SK-N-SH treated with all-trans-retinoic acid at 6 μM for 48 hours (cell line): ENCODE results near the gene TRPM6.

Source experiments
- ATAC-seq: fragments of 200-7000 bp; cut with Tn5 transposase; 3 replicates; pipeline ENCODE4 v1.9.1; 2020; ENCODE audit warnings: mild to moderate bottlenecking, moderate library complexity
- ARNTL ChIP-seq: fragments of 450-650 bp; formaldehyde crosslinking; IDR thresholded peaks from 2 replicates; pipeline ENCODE4 v1.5.0; 2020; ENCODE audit warnings: low read depth, mild to moderate bottlenecking, moderate library complexity, borderline replicate concordance
- BACH2 ChIP-seq: fragments of 250-450 bp; sonication (Bioruptor Pico); IDR thresholded peaks from 2 replicates; pipeline ENCODE4 v1.9.0; 2021; ENCODE audit warnings: mild to moderate bottlenecking, borderline replicate concordance
- CSDC2 ChIP-seq: fragments of 250-450 bp; sonication (Bioruptor Pico); IDR thresholded peaks from 2 replicates; pipeline ENCODE4 v1.5.0; 2020; ENCODE audit warnings: mild to moderate bottlenecking, moderate library complexity
- CSRNP3 ChIP-seq: fragments of 250-450 bp; sonication (Bioruptor Pico); IDR thresholded peaks from 2 replicates; pipeline ENCODE4 v1.5.1; 2021; ENCODE audit warnings: mild to moderate bottlenecking, moderate library complexity
- ESRRG ChIP-seq: fragments of 250-450 bp; sonication (Bioruptor Pico); IDR thresholded peaks from 2 replicates; pipeline ENCODE4 v1.6.1; 2021; ENCODE audit warnings: mild to moderate bottlenecking
- GLIS3 ChIP-seq: fragments of 250-450 bp; sonication (Bioruptor Pico); IDR thresholded peaks from 2 replicates; pipeline ENCODE4 v1.5.0; 2020; ENCODE audit warnings: mild to moderate bottlenecking, moderate library complexity
- ISL1 ChIP-seq: fragments of 250-450 bp; sonication (Bioruptor Pico); IDR thresholded peaks from 2 replicates; pipeline ENCODE4 v2.1.2; 2022; ENCODE audit warnings: mild to moderate bottlenecking, moderate library complexity
- OSR1 ChIP-seq: fragments of 250-450 bp; sonication (Bioruptor Pico); IDR thresholded peaks from 2 replicates; pipeline ENCODE4 v1.8.0; 2022; ENCODE audit warnings: moderate library complexity, mild to moderate bottlenecking, inconsistent platforms
- POU6F1 ChIP-seq: fragments of 250-450 bp; sonication (Bioruptor Pico); IDR thresholded peaks from 2 replicates; pipeline ENCODE4 v1.8.0; 2021; ENCODE audit warnings: low read depth, mild to moderate bottlenecking, moderate library complexity, borderline replicate concordance
- PPARA ChIP-seq: fragments of 250-450 bp; sonication (Bioruptor Pico); IDR thresholded peaks from 2 replicates; pipeline ENCODE4 v1.5.0; 2020; ENCODE audit warnings: mild to moderate bottlenecking, borderline replicate concordance
- TCF4 ChIP-seq: fragments of 250-450 bp; sonication (Bioruptor Pico); IDR thresholded peaks from 2 replicates; pipeline ENCODE4 v1.8.0; 2021; ENCODE audit warnings: mild to moderate bottlenecking, moderate library complexity, borderline replicate concordance
- TOX ChIP-seq: fragments of 250-450 bp; sonication (Bioruptor Pico); IDR thresholded peaks from 2 replicates; pipeline ENCODE4 v1.8.0; 2021; ENCODE audit warnings: mild to moderate bottlenecking, moderate library complexity, borderline replicate concordance
- ZC3H10 ChIP-seq: fragments of 250-450 bp; sonication (Bioruptor Pico); IDR thresholded peaks from 2 replicates; pipeline ENCODE4 v1.5.1; 2021; ENCODE audit warnings: mild to moderate bottlenecking, moderate library complexity
- ZFP3 ChIP-seq: fragments of 250-450 bp; sonication (Bioruptor Pico); IDR thresholded peaks from 2 replicates; pipeline ENCODE4 v1.5.0; 2020; ENCODE audit warnings: mild to moderate bottlenecking, moderate library complexity
- ZFP30 ChIP-seq: fragments of 450-650 bp; formaldehyde crosslinking; IDR thresholded peaks from 2 replicates; pipeline ENCODE4 v1.5.0; 2022; ENCODE audit warnings: mild to moderate bottlenecking, moderate library complexity
- ZNF565 ChIP-seq: fragments of 450-650 bp; formaldehyde crosslinking; conservative IDR thresholded peaks from 2 replicates; pipeline ENCODE4 v1.5.0; 2020; ENCODE audit warnings: low read depth, mild to moderate bottlenecking, moderate library complexity
- ZNF70 ChIP-seq: fragments of 450-650 bp; formaldehyde crosslinking; IDR thresholded peaks from 2 replicates; pipeline ENCODE4 v1.5.0; 2020; ENCODE audit warnings: mild to moderate bottlenecking, moderate library complexity
- TF ChIP-seq, protein P1 (sequence below): fragments of 250-450 bp; sonication (Bioruptor Pico); IDR thresholded peaks from 2 replicates; pipeline ENCODE4 v1.5.1; 2020; ENCODE audit warnings: low read depth, mild to moderate bottlenecking, moderate library complexity
- TF ChIP-seq, protein P2 (sequence below): fragments of 250-450 bp; sonication (Bioruptor Pico); IDR thresholded peaks from 2 replicates; pipeline ENCODE4 v1.8.0; 2020; ENCODE audit warnings: mild to moderate bottlenecking, moderate library complexity, borderline replicate concordance
- TF ChIP-seq, protein P3 (sequence below): fragments of 250-450 bp; sonication (Bioruptor Pico); IDR thresholded peaks from 2 replicates; pipeline ENCODE4 v1.5.0; 2020; ENCODE audit warnings: mild to moderate bottlenecking, moderate library complexity

Gene TRPM6

DNA sequence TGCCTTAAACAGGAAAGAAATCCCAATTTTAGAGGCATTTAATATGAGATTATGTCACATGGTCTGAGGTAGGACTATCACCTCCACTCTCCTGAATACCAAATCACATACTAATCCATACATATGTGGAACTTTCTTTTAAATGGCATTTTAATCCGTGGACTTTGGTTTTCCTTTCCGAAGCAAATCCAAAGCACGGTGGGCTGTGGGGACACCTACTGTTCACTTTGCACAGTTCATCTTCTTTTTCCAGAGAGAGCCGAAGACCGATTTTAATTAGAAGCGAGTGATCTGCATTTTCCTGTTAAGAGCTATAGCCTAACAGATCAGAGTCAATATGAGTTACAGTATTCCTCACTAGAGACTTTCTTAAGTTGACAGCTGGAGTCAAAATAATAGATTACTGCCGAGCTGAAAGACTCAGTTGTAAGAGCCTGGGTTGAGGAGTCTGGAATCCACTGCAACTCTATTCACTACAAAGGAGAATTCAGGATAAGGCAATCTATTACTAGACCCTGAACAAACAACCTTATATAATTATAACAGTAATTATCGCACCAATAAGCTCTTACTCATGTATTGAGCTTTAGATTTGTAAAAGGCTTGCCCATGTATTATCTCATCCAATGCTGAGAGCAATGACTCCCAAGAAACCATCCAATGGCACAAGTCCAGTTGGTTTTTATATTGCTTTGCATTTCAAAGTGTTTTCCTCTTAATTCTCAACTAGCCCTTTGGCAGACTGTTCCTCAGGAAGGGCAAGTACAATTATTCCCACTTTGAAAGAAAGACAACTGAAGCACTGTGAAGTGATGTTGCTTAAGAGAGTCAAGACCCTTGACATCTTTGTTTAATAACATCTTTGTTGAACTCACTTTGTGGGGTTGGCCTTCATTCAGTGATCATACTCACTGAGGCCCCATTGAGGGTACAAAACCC, 144.7 kb downstream of the TRPM6 start:
- TF ChIP-seq PPARA, result no peak
- TF ChIP-seq ARNTL (CRISPR knock-in tag), result no peak
- no peak for TF ChIP-seq BACH2 (CRISPR knock-in tag)
- no peak for TF ChIP-seq TOX (CRISPR knock-in tag)
- no peak for TF ChIP-seq ZFP3 (CRISPR knock-in tag)
- TF ChIP-seq ZC3H10 (CRISPR knock-in tag), result no peak
- TF ChIP-seq OSR1, result no peak
- TF ChIP-seq, protein P1, sequence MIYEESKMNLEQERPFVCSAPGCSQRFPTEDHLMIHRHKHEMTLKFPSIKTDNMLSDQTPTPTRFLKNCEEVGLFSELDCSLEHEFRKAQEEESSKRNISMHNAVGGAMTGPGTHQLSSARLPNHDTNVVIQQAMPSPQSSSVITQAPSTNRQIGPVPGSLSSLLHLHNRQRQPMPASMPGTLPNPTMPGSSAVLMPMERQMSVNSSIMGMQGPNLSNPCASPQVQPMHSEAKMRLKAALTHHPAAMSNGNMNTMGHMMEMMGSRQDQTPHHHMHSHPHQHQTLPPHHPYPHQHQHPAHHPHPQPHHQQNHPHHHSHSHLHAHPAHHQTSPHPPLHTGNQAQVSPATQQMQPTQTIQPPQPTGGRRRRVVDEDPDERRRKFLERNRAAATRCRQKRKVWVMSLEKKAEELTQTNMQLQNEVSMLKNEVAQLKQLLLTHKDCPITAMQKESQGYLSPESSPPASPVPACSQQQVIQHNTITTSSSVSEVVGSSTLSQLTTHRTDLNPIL, result no peak
- TF ChIP-seq, protein P2, sequence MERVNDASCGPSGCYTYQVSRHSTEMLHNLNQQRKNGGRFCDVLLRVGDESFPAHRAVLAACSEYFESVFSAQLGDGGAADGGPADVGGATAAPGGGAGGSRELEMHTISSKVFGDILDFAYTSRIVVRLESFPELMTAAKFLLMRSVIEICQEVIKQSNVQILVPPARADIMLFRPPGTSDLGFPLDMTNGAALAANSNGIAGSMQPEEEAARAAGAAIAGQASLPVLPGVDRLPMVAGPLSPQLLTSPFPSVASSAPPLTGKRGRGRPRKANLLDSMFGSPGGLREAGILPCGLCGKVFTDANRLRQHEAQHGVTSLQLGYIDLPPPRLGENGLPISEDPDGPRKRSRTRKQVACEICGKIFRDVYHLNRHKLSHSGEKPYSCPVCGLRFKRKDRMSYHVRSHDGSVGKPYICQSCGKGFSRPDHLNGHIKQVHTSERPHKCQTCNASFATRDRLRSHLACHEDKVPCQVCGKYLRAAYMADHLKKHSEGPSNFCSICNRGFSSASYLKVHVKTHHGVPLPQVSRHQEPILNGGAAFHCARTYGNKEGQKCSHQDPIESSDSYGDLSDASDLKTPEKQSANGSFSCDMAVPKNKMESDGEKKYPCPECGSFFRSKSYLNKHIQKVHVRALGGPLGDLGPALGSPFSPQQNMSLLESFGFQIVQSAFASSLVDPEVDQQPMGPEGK (CRISPR knock-in tag), result no peak
- ATAC-seq, result peak; percentile 71; the same call in 2 of the 3 replicates

GRCh38 chr9:74742191-74742790, 145.4 kb downstream of the TRPM6 start:
- TF ChIP-seq BACH2 (CRISPR knock-in tag) (no peak), ESRRG (CRISPR knock-in tag) (no peak), CSDC2 (CRISPR knock-in tag) (no peak), ARNTL (CRISPR knock-in tag) (no peak), TCF4 (no peak), PPARA (no peak), ZFP30 (no peak), POU6F1 (CRISPR knock-in tag) (no peak), ISL1 (no peak), ZFP3 (CRISPR knock-in tag) (no peak), ZNF565 (no peak), ZNF70 (CRISPR knock-in tag) (no peak)
- TF ChIP-seq, protein P3, sequence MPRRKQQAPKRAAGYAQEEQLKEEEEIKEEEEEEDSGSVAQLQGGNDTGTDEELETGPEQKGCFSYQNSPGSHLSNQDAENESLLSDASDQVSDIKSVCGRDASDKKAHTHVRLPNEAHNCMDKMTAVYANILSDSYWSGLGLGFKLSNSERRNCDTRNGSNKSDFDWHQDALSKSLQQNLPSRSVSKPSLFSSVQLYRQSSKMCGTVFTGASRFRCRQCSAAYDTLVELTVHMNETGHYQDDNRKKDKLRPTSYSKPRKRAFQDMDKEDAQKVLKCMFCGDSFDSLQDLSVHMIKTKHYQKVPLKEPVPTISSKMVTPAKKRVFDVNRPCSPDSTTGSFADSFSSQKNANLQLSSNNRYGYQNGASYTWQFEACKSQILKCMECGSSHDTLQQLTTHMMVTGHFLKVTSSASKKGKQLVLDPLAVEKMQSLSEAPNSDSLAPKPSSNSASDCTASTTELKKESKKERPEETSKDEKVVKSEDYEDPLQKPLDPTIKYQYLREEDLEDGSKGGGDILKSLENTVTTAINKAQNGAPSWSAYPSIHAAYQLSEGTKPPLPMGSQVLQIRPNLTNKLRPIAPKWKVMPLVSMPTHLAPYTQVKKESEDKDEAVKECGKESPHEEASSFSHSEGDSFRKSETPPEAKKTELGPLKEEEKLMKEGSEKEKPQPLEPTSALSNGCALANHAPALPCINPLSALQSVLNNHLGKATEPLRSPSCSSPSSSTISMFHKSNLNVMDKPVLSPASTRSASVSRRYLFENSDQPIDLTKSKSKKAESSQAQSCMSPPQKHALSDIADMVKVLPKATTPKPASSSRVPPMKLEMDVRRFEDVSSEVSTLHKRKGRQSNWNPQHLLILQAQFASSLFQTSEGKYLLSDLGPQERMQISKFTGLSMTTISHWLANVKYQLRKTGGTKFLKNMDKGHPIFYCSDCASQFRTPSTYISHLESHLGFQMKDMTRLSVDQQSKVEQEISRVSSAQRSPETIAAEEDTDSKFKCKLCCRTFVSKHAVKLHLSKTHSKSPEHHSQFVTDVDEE (CRISPR knock-in tag), result no peak
- ATAC-seq, result no peak

DNA sequence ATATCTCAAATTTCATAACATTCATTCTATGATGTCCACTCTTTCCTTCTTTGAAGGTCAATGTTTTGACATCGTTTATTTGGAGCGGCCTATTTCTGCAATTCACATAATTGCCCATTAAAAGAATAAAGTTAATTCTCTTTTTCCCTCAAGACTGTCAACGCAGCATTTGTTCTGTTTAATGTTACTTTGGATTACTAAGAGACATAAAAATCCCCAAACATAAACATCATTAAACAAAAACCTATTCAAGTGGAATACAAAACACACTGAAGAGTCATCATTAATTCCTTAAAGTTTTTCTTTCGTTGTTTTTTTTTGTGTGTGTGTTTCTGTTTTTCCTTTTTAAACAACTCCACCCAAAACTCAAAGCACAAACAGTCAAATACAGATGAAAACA, 151.1 kb downstream of the TRPM6 start:
- no peak for ATAC-seq
- TF ChIP-seq POU6F1 (CRISPR knock-in tag) (no peak), ZFP30 (no peak), BACH2 (CRISPR knock-in tag) (no peak), ZNF565 (no peak), TCF4 (no peak), ZFP3 (CRISPR knock-in tag) (no peak), ZC3H10 (CRISPR knock-in tag) (no peak), GLIS3 (CRISPR knock-in tag) (no peak), CSRNP3 (CRISPR knock-in tag) (no peak), PPARA (no peak), ESRRG (CRISPR knock-in tag) (no peak)
- TF ChIP-seq, protein P2 (CRISPR knock-in tag), result no peak
